Measurements from ENCODE around the gene FRRS1. TPM values are rescaled to one million over a fixed set of nuclear protein-coding genes. Genes with fewer than 3 reads are reported as not detected.

FRRS1 gene
- total and polyA plus RNA-seq, 2 of the 4 experiments (the other 2 are of a cell fraction): 3.8 to 23.5 TPM

DNA sequence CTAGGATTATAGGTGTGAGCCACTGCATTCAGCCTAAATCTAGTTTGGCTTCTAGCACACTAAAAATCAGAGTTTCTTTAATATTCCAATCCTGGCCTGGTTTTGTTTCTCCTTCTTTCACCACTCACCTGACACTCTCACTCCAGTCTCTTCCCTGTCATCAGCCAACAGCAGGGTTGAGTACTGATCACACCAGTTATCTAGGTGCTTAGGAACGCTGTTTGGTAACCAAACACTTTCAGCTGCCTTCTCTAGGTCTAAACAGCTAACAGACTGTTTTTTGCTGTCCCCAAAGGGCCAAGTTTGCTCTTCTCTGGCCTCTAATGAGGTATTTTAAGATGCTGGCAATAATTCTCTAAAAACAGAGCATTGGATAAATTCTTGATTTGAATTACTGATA is 17.7 kb upstream of the FRRS1 start:
- Histone ChIP-seq H4K20me1 (ENCODE audit: insufficient read depth, low read length) (no peaks in the 10 kb centered on the region), H3K23ac (ENCODE audit: low read depth, low read length) (no peak overlapping the region), H3K4me1 (ENCODE audit: control insufficient read depth, insufficient read depth, low read length) (no peaks in the 10 kb centered on the region), H3K4ac (ENCODE audit: low read depth, low read length) (no peak overlapping the region), H3K9ac (ENCODE audit: low read depth, low read length) (no peak overlapping the region), H3K79me1 (ENCODE audit: low read depth in 1 of 2, low read length in 2 of 2) (no peaks in the 10 kb centered on the region), H3K18ac (ENCODE audit: low read depth, low read length) (no peak overlapping the region), H2BK120ac (ENCODE audit: low read depth, low read length) (no peak overlapping the region), H3K14ac (replicated peaks; ENCODE audit: low read depth, low read length) (no peak overlapping the region), H2BK5ac (ENCODE audit: low read depth, low read length, poor library complexity, severe bottlenecking) (no peak overlapping the region), H3K27ac (ENCODE audit: insufficient read depth, low read length) (no peak overlapping the region), H3K27me3 (ENCODE audit: control insufficient read depth, insufficient read depth, low read length) (peaks cover 3% of the 10 kb centered on the region; the same call in 1 of the 2 replicates), H4K5ac (ENCODE audit: low read depth, low read length) (no peak overlapping the region), H3K56ac (ENCODE audit: extremely low read depth, insufficient read depth, low read length) (no peak overlapping the region), H4K91ac (ENCODE audit: insufficient read depth, low read depth, low read length) (no peak overlapping the region), H2AK9ac (replicated peaks; ENCODE audit: low read depth, low read length, poor library complexity) (no peak overlapping the region), H4K8ac (ENCODE audit: low read depth in 2 of 2, low read length in 2 of 2) (no peak overlapping the region), H3K4me3 (ENCODE audit: insufficient read depth, low read depth, low read length) (no peak overlapping the region), H2BK20ac (ENCODE audit: low read depth, low read length) (no peak overlapping the region), H3K36me3 (ENCODE audit: control insufficient read depth, insufficient read depth, low read length) (no peaks in the 10 kb centered on the region), H3K9me3 (ENCODE audit: control insufficient read depth, insufficient read depth, low read length) (no peaks in the 10 kb centered on the region), H2AK5ac (ENCODE audit: low read depth, low read length) (no peak overlapping the region), H3K9me1 (ENCODE audit: insufficient read depth, low read length) (no peaks in the 10 kb centered on the region), H2AFZ (replicated peaks; ENCODE audit: low read length, poor library complexity) (no peak overlapping the region), H3K4me2 (ENCODE audit: low read depth, low read length) (no peak overlapping the region), H2BK15ac (ENCODE audit: low read depth, low read length) (no peak overlapping the region)
- TF ChIP-seq FOS (IDR thresholded peaks at IDR 0.05; ENCODE audit: low read depth, low read length) (no peak), CEBPB (IDR thresholded peaks at IDR 0.05; ENCODE audit: low read depth, low read length) (no peak), RFX5 (IDR thresholded peaks at IDR 0.05; ENCODE audit: low read depth, low read length) (no peak), MXI1 (IDR thresholded peaks at IDR 0.05; ENCODE audit: borderline replicate concordance, low read depth, low read length) (no peak), MAFK (IDR thresholded peaks at IDR 0.05; ENCODE audit: low read depth, low read length) (no peak), CHD1 (IDR thresholded peaks at IDR 0.05; ENCODE audit: low read depth, low read length) (no peak), MAZ (IDR thresholded peaks at IDR 0.05; ENCODE audit: borderline replicate concordance, low read depth, low read length) (no peak), NFE2L2 (IDR thresholded peaks at IDR 0.05; ENCODE audit: low read depth, low read length) (no peak), RCOR1 (IDR thresholded peaks at IDR 0.05; ENCODE audit: insufficient replicate concordance, low read length) (no peak), RAD21 (IDR thresholded peaks at IDR 0.05; ENCODE audit: low read length) (no peak), POLR2A (IDR thresholded peaks at IDR 0.05; ENCODE audit: low read depth, low read length) (no peak), SMC3 (IDR thresholded peaks at IDR 0.05; ENCODE audit: low read depth, low read length) (no peak), BHLHE40 (IDR thresholded peaks at IDR 0.05; ENCODE audit: low read depth, low read length) (no peak)
- TF ChIP-seq, protein P1, sequence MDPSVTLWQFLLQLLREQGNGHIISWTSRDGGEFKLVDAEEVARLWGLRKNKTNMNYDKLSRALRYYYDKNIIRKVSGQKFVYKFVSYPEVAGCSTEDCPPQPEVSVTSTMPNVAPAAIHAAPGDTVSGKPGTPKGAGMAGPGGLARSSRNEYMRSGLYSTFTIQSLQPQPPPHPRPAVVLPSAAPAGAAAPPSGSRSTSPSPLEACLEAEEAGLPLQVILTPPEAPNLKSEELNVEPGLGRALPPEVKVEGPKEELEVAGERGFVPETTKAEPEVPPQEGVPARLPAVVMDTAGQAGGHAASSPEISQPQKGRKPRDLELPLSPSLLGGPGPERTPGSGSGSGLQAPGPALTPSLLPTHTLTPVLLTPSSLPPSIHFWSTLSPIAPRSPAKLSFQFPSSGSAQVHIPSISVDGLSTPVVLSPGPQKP (IDR thresholded peaks at IDR 0.05; ENCODE audit: borderline replicate concordance, low read depth, low read length): no peak
- TF ChIP-seq, protein P2, sequence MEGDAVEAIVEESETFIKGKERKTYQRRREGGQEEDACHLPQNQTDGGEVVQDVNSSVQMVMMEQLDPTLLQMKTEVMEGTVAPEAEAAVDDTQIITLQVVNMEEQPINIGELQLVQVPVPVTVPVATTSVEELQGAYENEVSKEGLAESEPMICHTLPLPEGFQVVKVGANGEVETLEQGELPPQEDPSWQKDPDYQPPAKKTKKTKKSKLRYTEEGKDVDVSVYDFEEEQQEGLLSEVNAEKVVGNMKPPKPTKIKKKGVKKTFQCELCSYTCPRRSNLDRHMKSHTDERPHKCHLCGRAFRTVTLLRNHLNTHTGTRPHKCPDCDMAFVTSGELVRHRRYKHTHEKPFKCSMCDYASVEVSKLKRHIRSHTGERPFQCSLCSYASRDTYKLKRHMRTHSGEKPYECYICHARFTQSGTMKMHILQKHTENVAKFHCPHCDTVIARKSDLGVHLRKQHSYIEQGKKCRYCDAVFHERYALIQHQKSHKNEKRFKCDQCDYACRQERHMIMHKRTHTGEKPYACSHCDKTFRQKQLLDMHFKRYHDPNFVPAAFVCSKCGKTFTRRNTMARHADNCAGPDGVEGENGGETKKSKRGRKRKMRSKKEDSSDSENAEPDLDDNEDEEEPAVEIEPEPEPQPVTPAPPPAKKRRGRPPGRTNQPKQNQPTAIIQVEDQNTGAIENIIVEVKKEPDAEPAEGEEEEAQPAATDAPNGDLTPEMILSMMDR (conservative IDR thresholded peaks at IDR 0.05; ENCODE audit: low read depth, low read length): no peak
- TF ChIP-seq, protein P3, sequence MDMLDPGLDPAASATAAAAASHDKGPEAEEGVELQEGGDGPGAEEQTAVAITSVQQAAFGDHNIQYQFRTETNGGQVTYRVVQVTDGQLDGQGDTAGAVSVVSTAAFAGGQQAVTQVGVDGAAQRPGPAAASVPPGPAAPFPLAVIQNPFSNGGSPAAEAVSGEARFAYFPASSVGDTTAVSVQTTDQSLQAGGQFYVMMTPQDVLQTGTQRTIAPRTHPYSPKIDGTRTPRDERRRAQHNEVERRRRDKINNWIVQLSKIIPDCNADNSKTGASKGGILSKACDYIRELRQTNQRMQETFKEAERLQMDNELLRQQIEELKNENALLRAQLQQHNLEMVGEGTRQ (IDR thresholded peaks at IDR 0.05; ENCODE audit: low read depth, low read length): no peak
- intact Hi-C loops (cut with micrococcal nuclease): no loop called here
- peak; percentile 15 for DNase-seq
- ChIA-PET CTCF (no interaction called here), POLR2A (ENCODE audit: unreplicated experiment) (no interaction called here)
- in situ Hi-C loops (cut with MboI; ENCODE audit: low sequenced_read_pairs): no loop called here
- WGBS, 2 experiments (ENCODE audit: extremely low coverage in 2 of 2, insufficient read length in 1 of 2): no CpG with 5 or more reads among the region's 1 CpG
- BruUV-seq (replicated peaks): no TSS peak
- dilution Hi-C loops (cut with HindIII; ENCODE audit: low sequenced_read_pairs, unreplicated experiment): no loop called here
- ATAC-seq (ENCODE audit: low read depth): peak; percentile 27; the same call in 1 of the 2 replicates

Measured in IMR-90 (cell line).